KOPT-K1 (cell line): ENCODE data around the gene MEGF8.

Experiments
- H3K27ac ChIP-seq: fragments of 200-600 bp; sonication (generic); 2 replicates; pipeline ENCODE4 v1.5.1; 2016; ENCODE audit warnings: antibody characterized with exemption, mild to moderate bottlenecking, low read depth, low read length; ENCODE audit not compliant: poor library complexity, severe bottlenecking
- H3K36me3 ChIP-seq: fragments of 200-600 bp; sonication (generic); 2 replicates; pipeline ENCODE4 v1.5.1; 2017; ENCODE audit warnings: antibody characterized with exemption, mild to moderate bottlenecking, low read length, moderate library complexity; ENCODE audit not compliant: insufficient read depth
- H3K9me3 ChIP-seq: fragments of 200-600 bp; sonication (generic); 2 replicates; pipeline ENCODE4 v1.5.1; 2017; ENCODE audit warnings: antibody characterized with exemption, low read length, mild to moderate bottlenecking; ENCODE audit not compliant: insufficient read depth, poor library complexity, severe bottlenecking

The MEGF8 gene

GRCh38 chr19:42407085-42407815 lies 81.8 kb downstream of the MEGF8 start:
- Histone ChIP-seq H3K36me3 (peaks cover 26% of the 10 kb centered on the region; the same call in 1 of the 2 replicates), H3K27ac (no peak overlapping the region), H3K9me3 (no peaks in the 10 kb centered on the region)

GRCh38 chr19:42407816-42408175 lies 82.4 kb downstream of the MEGF8 start:
- Histone ChIP-seq H3K36me3 (peaks cover 26% of the 10 kb centered on the region; the same call in 1 of the 2 replicates), H3K9me3 (no peaks in the 10 kb centered on the region)

GRCh38 chr19:42409477-42409876 lies 84.0 kb downstream of the MEGF8 start:
- Histone ChIP-seq H3K27ac (no peak overlapping the region), H3K36me3 (peaks cover 26% of the 10 kb centered on the region; the same call in 1 of the 2 replicates), H3K9me3 (no peaks in the 10 kb centered on the region)

More at GRCh38 chr19:42407816-42408175, 82.4 kb downstream of the MEGF8 start:
- H3K27ac ChIP-seq = no peak overlapping the region

DNA sequence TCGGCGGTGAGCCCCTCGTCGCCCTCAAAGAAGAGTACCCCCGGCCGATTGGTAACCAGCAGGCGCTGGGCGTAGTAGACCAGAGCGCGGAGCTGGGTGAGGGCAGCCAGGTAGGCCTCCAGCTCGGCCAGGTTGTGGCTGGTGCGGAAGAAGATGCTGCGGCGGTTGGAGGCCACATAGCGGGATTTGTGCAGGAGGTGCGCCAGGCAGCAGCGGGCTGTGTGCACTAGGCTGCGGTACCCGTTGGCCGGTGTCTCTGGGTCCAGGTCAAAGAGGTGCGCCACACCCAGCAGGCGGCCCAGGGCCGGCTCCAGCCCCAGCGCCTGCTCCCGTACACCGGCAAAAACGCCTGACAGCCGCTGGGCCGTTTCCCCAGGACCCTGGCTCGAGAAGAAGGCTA lies 84.9 kb downstream of the MEGF8 start:
- Histone ChIP-seq H3K9me3 (no peaks in the 10 kb centered on the region), H3K27ac (no peak overlapping the region), H3K36me3 (peaks cover 18% of the 10 kb centered on the region; the same call in 1 of the 2 replicates)

- Histone ChIP-seq H3K27ac (no peak overlapping the region), H3K9me3 (no peaks in the 10 kb centered on the region), H3K36me3 (peaks cover 8% of the 10 kb centered on the region; the same call in 1 of the 2 replicates)
Observed at GRCh38 chr19:42411581-42412178, 86.2 kb downstream of the MEGF8 start.

DNA sequence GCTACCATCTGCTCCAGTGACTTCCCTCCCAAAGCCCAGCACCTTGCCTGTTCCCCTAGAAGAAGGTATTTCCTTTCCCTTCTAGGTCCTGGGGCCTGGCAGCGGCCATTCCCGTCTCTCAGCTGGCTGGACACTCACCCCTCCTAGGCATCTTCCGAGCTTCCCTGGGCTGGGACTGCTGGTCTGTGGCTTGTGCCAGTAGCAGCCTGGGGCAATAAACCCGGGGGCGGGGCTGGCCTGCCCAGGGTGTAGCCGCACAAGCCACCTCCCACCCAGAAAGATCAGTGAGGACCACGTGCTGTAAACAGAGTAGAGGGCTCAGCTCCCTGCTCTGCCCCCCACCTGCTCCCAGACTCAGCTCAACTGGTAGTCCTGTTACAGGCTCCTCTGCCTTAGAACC lies 86.8 kb downstream of the MEGF8 start:
- Histone ChIP-seq H3K9me3 (no peaks in the 10 kb centered on the region), H3K27ac (no peak overlapping the region), H3K36me3 (peaks cover 2% of the 10 kb centered on the region; the same call in 1 of the 2 replicates)

- Histone ChIP-seq H3K9me3 (no peaks in the 10 kb centered on the region), H3K36me3 (no peaks in the 10 kb centered on the region), H3K27ac (no peak overlapping the region)
Observed at GRCh38 chr19:42412661-42413076, 87.2 kb downstream of the MEGF8 start.

DNA sequence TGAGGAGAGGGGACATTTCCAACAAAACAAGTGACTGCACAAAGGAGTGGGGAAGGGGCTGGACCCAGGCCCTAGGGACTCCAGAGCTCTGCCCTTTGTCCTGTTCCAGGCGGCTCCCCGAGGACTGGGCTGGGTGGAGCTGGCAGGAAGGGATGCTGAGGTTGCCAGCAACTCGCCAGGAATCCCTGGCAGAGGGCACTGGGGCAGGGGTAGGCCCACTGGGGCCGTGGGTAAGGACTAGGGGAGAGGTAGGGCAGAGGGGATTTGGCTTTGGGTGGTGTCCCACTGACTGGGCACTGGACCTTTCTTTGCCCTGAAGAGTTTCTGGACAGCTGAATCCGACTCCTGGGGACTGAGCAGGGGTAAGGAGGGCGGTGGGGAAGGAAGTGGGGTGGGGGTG lies 93.9 kb downstream of the MEGF8 start:
- H3K9me3 ChIP-seq = no peaks in the 10 kb centered on the region
- H3K27ac ChIP-seq = no peak overlapping the region
- no peaks in the 10 kb centered on the region for H3K36me3 ChIP-seq

DNA sequence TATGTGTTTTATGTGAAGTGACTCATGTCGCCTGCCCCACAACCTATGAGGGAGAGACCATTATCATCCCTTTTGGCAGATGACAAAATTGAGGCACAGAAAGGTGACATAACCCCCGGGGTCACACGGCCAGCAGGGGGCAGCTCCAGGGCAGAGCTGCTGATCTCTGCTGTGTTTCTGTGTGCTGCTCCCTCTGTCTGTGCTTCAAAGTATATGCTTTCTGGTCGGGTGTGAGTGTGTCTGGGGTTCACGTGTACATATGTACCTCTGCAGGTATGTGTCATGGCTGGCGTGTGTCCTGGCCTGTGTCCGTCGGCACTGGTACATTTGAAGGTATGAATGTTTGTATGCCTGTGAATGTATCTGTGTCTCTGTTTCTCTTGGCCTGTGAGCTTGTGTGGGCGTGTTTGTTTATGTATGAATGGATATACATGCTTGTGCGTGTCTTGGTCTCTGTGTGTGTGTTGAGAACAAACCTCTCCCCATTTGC lies 94.7 kb downstream of the MEGF8 start:
- H3K9me3 ChIP-seq = no peaks in the 10 kb centered on the region
- no peaks in the 10 kb centered on the region for H3K36me3 ChIP-seq
- no peak overlapping the region for H3K27ac ChIP-seq

DNA sequence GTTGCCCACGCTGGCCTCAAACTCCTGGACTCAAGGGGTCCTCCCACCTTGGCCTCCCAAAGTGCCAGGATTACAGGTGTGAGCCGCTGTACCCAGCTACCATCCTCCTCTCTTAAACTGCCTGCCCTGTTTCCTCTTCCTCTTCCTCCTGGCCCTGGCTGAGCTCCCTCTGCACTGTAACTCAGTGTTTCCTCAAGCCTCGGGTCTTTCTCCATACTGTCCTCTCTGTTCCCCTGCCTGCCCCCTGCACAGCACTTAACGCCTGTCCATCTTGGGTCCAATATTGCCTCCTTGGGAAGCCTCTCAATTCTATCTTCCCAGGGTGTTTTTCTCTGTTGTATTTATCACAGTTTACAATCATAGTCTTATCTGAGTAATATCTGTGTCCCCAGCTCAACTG lies 95.7 kb downstream of the MEGF8 start:
- H3K36me3 ChIP-seq = no peaks in the 10 kb centered on the region
- no peak overlapping the region for H3K27ac ChIP-seq
- no peaks in the 10 kb centered on the region for H3K9me3 ChIP-seq

GRCh38 chr19:42421591-42422031 lies 96.2 kb downstream of the MEGF8 start:
- H3K9me3 ChIP-seq = no peaks in the 10 kb centered on the region
- no peaks in the 10 kb centered on the region for H3K36me3 ChIP-seq
- no peak overlapping the region for H3K27ac ChIP-seq

DNA sequence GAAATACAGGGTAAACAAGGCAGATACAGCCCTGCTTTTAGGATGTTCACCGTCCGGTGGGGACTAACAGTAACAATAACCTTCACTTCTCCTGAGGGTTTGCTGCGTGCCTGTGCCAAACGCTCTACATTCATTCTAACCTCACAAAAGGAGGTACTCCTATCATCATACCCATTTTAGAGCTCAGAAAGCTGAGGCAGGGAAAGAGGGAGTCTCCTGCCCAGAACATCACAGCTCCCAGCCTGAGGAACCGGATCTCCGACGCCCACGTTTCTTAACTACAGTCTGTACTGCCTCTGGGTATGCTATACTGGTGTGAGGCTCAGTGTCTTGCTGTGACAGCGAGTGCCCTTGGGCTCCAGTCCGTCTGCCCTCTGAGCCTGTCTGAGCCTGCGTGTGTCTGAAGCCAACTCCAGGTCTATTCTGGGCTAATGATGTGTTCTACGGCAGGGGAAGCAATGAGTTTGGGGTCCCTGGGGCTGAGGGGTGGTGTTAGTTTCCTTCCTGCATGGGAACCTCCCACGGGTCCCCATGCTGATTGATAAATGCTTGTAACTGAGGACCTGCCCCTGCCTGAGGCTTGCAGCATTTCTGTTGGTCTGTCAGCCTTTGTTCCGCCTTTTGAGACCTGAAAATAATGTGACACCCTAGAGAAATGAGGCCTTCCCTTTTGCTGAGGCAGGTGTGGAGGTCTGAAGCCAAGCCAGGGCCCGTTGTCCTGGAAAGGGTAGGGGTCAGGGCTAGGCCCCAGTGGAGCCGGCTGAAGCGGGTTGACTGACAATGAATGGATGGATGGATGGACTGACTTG lies 96.9 kb downstream of the MEGF8 start:
- Histone ChIP-seq H3K9me3 (no peaks in the 10 kb centered on the region), H3K36me3 (no peaks in the 10 kb centered on the region), H3K27ac (peak overlapping the region; percentile 51)

GRCh38 chr19:42422901-42423461 lies 97.5 kb downstream of the MEGF8 start:
- Histone ChIP-seq H3K9me3 (no peaks in the 10 kb centered on the region), H3K36me3 (no peaks in the 10 kb centered on the region), H3K27ac (peak overlapping the region; percentile 51)

DNA sequence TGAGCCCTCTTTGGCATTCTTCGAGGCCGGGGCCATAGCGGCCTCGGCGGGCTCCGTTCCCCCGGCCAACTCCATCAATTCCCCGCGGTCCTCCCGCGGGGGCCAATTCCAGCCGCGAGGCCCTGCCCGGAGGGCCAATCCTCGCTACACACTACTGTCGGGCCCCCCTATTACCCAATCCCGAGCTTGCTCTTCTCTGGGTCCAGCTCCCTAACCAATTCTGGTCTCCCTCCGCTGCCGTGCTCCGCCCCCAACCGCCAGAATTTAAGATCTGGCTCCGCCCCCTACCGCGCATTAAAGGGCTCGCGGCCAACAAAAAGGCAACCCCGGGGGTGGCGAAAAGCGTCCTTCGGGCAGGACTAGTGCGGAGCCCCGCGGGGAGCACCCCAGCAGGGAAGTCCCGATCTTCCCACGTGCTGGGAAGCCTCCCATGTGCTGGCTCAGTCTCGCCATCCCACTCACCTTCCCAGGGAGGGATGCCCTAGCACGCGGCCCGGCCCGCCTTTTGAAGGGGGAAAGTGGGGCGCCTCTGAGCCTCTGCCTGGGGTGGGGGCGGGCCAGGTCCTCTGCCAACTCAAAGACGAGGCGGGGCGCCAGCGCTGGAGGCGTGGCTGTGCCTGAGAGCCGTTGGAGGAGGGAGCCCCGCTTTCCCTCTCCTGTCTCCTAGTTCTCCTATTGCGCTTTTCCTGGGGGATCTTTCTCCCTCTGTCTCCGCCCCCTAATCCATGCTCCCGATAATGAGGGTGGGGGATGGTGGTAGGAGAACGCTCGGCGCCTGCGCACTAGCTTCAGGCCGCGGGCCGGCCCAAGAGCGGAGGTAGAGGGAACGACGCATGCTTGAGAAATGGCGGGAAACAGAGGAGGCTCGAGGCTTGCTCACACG lies 98.3 kb downstream of the MEGF8 start:
- Histone ChIP-seq H3K9me3 (no peaks in the 10 kb centered on the region), H3K36me3 (no peaks in the 10 kb centered on the region), H3K27ac (peak overlapping the region; percentile 51)
